ENCODE results near the gene ECI1.
A peak's percentile ranks its signal among the peaks of the same experiment; 100 is the strongest.

Gene ECI1

GRCh38 chr16:2233872-2234812 is 17.2 kb downstream of the ECI1 start:
- DNase-seq (ENCODE audit: low read depth in 3 of 3): no peak

- DNase-seq (ENCODE audit: low read depth in 3 of 3): no peak
Measured at GRCh38 chr16:2233046-2233775, 18.2 kb downstream of the ECI1 start.

GRCh38 chr16:2232094-2232990 is 19.0 kb downstream of the ECI1 start:
- DNase-seq (ENCODE audit: low read depth in 3 of 3): no peak

DNA sequence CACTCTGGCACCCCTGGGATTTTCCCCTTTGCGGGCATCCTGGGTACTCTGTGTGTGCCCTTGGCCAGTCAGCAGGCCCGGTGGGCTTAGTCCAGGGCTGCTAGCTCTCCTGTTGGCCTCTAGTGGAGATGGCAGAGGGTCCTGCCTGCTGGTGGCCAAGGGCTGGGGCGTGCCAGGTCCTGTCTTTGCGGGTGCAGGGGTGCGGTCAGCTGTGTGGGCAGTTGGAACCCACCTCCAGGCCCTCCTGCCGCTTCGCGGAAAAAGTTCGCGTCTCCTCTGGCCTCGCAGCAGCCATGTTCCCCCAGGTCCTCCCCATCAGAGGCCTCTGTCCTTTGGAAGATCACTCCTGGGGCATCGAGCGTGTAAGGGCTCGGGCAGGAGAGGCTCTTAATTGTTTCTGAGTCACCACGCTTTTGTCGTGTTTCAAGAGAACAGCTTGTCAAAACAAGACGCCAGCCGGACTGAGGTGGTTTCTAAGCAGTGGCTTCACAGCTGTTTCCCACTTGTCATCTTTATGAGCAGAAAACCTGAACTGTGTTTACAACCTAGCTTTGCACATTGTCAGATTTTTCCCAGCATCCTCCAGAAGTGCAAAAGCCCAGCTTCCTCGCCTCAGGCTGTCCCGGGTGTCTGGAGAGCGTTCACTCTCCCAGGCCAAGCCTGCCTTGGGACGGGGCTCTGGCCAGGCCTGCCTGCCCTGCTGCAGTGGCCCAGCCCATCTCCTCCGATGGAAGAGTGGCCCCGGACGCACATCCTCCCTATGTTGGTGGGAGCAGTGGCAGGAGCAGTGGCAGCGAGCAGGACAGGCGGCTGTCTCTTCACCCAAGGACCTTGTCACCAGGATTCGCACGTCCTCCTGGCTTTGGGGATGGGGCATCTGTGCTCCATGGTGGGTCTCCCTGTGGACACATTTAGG is 20.1 kb downstream of the ECI1 start:
- DNase-seq (ENCODE audit: low read depth in 3 of 3): no peak

GRCh38 chr16:2230376-2230775 is 21.0 kb downstream of the ECI1 start:
- DNase-seq (ENCODE audit: low read depth in 3 of 3): no peak

- no peak for DNase-seq (ENCODE audit: low read depth in 3 of 3)
Measured at GRCh38 chr16:2229632-2230250, 21.6 kb downstream of the ECI1 start.

DNA sequence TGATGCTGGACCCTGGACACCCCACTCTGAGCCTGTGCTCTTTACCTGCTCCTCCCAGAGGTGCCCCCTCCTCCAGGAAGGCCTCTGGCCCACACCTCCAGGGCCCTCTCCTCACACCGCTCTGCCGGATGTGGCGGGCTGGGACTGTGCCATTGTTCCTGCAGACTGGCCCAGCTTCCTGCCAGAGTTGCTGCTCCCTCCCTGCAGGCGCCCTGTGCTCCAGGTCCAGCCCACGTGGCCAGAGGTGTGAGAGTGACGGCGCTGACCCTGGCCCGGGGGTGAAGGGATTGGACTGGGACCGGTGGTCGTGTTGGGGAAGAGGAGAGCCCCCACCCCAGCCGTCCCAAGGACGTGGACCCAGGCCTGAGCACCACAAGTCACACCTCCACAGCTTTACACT is 22.3 kb downstream of the ECI1 start:
- DNase-seq (ENCODE audit: low read depth in 3 of 3): no peak

- no peak for DNase-seq (ENCODE audit: low read depth in 3 of 3)
Measured at GRCh38 chr16:2228161-2228824, 23.1 kb downstream of the ECI1 start.

GRCh38 chr16:2226918-2227317 is 24.5 kb downstream of the ECI1 start:
- no peak for DNase-seq (ENCODE audit: low read depth in 3 of 3)

GRCh38 chr16:2226245-2226793 is 25.1 kb downstream of the ECI1 start:
- no peak for DNase-seq (ENCODE audit: low read depth in 3 of 3)

DNA sequence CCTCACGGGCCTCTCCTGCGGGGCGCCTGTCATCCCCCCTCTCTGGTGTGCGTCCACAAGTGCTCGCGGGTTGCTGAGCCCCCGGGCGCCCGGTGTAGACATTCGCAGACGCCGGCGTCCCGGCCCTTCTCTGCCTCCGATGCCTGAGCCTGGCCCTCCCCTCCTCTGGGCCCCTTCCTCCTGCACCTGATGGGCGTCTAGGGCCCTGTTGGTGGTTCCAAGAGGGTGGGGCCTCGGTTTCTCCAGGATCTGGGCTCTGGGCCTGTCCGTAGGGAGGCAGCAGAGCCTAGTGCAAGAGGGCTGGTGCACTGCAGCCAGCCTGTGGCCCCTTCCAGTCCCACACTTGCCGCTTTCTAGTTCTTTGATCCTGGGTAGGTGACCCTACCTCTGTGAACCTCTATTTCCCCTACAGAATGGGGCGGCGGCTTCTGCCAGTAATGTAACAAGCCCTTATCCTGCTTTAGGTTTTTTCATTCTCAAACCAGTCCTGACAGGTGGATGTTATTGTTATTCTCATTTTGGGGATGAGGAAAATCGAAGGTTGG is 27.4 kb downstream of the ECI1 start:
- DNase-seq (ENCODE audit: low read depth in 3 of 3): no peak

- peak; percentile 97 to 100 (median 98) for DNase-seq (ENCODE audit: low read depth in 3 of 3)
Measured at GRCh38 chr16:2223221-2223941, 28.0 kb downstream of the ECI1 start, which contains the start of gene E4F1. E4F1 (plus strand) TSS chr16:2223591; CDS start chr16:2223614, 23 bp downstream.

GRCh38 chr16:2216330-2216729 is 35.1 kb downstream of the ECI1 start:
- DNase-seq (ENCODE audit: low read depth in 3 of 3): no peak

DNA sequence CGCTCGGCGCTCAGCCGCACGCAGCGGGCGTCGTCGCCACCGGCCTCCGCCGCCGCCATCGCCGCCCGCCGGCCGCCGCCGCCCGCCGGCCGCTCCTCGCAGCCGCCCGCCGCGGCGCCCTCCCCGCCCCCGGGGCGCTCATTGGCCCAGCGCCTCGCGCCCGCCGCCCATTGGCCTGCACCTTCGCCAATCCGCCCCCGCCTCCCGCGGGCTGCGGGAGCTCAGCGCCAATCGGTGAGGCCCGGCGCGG is 36.7 kb downstream of the ECI1 start, which contains the start of gene PGP:
Gene PGP (minus strand): TSS at position 122 of the 250 bp plus-strand sequence. CDS start 63 bp downstream, at position 59.
- DNase-seq (ENCODE audit: low read depth in 3 of 3): no peak

DNA sequence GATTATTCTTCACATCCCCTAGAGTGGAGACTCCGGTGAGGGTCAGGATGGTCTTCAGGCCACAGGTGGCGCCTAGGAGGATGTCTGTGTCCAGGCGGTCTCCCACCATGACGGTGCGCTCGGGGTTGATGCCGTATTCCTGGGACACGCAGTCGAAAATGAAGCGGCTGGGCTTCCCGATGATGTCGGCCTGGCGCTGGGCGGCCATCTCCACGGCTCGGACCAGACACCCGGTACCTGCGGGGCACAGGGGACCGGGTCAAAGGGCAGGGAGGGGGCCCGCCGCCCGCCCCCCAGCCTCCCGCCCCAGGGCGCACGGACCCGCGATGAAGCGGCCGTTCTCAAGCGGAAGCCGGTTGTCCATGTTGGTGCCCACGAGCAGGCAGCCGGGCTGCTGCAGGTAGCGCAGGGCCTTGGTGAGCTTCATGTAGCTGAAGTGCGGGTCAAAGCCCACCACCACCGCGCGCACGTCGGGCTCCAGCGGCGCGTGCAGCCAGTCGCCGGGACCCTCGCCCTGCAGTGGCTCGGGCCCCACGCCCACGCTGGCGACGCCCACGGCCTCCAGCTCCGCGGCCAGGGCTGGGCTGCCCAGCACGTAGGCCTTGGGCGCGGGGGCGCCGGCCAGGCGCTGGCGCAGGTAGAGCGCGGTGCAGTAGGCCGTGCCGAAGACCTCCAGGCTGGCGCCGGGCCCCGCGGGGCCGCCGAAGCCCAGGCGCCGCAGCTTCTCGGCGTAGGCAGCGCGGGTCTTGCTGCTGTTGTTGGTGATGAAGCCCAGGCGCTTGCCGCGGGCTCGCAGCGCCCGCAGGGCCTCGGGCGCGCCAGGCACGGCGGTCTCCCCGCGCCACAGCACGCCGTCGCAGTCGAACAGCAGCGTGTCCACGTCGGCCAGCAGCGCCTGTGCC is 37.3 kb downstream of the ECI1 start:
- no peak for DNase-seq (ENCODE audit: low read depth in 3 of 3)

- DNase-seq (ENCODE audit: low read depth in 3 of 3): no peak
Measured at GRCh38 chr16:2212362-2213324, 38.7 kb downstream of the ECI1 start.
